ENCODE measurements around the gene TTLL8.
A peak's percentile ranks its signal among the peaks of the same experiment; 100 is the strongest.

TTLL8 gene

DNA sequence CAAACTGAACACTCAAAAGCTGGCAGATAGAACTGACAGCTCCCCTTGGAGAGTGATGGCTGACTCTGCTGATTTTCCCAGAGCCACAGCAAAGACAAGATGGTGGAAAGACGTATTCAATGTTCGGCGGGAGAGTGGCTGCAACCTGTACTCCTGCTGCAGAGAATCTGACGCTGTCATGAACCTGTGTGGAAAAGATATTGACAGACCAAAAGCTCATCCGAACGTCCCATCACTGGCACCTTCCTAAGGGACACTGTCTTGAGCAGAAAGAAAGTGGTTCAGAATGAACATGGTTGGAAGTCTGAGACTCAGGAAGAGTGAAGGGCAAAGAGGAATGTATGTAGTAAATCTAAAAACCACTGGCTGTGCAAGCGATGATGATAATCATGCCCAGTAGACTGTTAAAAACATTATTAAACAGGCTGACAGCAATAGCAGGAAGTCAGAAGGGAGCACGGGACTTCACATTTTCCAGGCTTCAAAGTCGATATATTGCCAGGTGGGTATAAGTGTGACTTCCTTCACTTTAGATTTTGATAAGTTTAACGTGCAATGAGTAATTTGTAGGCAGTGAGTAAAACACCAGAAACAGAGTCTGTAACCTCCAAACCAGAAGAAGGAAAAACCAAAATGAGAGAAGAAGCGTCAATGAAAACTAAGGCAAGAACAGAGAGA lies 39.4 kb downstream of the TTLL8 start:
- no peak for DNase-seq (ENCODE audit: low spot score)

DNA sequence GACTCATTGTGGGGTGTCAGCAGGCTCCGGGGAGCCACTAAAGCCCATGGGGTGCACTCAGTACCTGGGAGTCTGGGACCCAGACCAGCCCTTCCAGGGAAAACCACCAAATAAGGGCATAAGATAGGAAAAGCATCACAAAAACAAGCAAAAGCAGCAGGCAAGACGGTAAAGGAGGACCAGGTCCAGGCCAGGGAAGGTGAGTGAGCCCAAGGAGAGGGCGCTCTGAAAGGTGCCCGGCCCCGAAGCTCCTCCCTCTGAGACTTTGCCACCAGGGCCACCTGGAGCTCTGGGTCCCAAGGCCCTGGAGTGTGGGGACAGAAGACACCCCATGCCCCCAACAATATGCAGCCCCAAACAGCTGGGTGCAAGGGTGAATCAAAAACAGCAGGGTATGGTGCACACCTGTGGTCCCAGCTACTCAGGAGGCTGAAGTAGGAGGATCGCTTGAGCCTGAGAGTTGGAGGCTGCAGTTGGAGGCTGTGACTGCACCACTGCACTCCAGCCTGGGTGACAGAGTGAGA lies 40.3 kb downstream of the TTLL8 start:
- no peak for DNase-seq (ENCODE audit: low spot score)

DNA sequence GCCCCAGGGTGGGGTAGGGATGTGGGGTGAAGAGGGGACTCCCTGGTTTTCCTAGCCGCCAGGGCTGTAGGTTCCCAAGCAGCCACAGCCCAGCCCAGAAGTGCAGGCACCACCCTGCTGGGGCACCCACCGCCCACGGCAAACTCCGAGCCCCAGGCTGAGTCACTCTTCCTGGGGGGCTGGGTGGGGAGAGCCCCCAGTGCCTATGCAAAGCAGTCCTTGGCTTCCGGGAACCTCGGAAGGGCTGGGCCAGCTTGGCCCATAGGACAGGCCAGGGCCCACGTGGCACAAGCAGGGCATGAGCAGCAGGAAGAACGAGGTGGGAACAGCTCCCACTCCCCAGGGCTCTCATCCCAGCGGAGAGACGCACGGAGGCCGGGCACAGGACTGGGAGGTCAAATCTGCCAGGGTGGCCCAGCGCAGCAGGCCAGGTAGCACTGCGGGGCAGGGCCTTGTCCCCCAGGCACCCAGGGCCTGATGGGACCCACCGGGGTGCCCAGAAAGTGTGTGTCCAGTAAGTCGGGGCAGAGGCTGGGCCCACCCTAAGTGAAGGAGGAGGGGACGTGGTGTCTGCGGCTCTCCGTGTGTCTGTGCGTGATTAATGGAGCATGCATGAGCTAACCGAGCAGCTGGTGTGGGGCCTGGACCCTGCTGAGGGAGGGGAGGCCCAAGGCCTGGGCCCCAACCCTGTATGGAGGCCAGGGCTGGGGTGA lies 41.0 kb downstream of the TTLL8 start:
- no peak for DNase-seq (ENCODE audit: low spot score)

DNA sequence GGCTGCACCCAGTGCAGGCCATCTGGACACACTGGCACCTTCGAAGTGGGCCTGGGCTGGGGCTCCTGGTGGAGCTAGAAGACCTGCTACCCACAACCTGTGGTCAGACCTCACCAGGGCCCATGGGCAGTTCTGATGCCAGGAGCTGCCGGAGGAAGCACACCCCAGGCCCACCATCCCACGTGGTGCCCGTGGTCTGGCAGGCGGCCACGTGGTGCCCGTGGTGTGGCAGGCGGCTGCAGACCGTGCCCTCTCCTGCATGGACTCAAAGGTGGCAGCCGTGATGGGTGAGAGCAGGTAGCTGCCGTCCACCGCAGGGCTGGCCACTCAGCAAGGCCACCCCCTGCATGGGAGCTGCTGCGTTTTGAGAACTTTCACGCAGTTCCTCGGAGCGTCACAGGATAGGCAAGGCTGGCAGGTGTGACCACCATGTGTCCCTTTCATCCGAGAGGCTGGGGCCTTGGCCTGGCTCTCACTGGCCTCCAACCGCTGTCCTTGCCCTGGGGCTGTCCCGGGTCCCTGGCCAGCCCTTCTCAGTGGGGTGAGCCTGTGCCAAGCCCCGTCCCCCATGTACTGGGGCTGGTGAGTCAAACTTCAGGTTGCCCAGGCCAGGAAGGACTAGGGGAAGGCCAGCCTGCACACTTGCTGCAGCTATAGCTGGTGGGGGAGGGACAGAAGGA lies 41.6 kb downstream of the TTLL8 start:
- DNase-seq (ENCODE audit: low spot score) = no peak

DNA sequence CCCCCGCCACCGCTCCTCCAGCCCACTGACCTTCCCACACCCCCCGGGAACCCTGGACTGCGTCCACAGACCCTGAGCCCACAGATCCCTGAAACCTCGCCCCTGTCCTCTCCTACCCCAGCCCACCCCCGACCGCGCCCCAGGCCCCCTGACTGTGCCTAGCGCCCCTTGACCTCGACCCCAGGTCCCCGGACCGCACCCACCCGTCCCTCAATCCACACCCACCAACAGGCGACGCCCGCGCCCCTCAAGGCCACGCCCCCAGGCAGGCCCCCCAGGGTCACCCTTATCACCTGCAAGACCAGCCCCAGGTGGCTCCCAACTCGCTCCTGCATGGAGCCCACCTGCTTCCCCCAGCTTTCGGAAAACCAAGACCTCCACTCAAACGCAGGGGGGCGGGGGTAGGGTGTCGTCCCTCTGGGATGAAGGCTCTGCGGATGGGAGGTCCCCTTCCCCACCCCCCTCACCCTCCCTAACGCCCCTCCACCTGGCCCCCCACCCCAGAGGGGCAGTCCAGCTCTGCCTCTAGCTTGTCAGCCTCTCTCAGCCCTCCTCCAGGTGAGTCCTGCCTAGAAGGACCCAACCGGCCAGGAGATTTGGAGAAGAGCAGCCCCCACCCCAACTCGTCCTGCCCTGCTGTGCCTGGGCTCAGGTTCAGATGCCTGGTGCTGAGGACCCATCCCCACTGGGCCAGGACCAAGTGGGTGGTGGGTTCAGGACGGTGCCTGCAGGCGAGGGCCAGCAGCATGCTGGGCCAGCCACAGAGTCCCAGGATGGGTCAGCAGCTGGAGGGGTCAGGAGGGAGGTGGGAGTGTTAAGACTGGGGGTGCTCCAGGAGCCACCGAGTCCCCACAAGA lies 42.4 kb downstream of the TTLL8 start:
- DNase-seq (ENCODE audit: low spot score) = no peak

DNA sequence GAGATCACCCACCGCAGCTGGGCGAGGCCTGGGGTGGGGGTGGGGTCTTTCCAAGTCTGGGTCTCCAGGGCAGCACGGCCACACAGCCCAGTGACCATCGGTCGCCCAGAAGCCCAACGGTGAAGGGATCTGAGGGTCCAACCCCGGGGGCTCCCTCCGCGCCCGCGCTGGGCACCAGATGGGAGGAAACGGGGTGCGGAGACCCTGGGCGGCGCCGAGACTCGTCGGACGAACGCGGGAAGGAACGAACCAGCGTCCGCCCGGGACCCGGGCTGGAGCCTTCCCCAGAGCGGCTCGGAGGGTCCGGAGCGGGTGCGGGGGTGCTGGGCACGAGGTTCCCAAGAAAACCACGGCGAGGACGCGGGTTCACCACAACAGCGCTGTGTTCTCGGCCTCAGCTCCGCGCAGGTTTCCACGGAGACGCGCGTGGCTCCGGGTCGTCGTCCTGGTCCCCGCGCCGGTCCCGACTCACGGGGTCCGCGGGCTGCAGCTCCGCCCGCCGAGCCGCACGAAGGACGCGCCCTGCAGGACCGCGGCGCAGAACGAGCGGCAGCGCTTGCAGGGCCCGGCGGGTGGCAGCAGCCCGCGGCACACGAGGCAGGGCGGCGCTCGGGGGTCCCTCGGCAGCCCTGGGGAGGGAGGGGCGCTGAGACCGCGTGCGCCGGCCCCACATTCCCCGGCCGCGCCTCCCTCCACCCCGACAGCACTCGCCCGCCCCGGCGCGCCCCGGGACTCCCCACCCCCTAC lies 43.3 kb downstream of the TTLL8 start:
- no peak for DNase-seq (ENCODE audit: low spot score)

DNA sequence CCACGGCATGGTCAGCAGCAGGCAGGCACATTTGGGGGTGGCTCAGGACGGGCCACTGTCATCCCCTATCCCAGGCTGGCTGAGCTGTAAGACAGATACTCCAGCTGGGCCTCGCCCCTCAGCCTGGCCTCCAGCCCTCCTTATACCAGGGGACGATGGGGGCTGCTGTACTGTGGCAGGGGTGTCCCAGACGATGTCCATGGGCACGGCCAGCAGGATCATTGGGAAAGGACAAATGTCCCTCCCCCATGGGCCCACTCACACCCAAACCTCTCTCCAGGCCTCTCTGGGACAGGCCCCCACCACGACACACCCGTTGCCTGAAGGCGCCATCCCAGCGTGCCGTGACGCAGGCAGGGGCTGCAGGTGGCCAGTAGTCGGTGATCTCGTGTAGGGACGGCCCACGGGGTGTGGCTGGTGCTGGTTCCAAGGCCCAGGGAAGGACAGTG lies 44.0 kb downstream of the TTLL8 start:
- no peak for DNase-seq (ENCODE audit: low spot score)

DNA sequence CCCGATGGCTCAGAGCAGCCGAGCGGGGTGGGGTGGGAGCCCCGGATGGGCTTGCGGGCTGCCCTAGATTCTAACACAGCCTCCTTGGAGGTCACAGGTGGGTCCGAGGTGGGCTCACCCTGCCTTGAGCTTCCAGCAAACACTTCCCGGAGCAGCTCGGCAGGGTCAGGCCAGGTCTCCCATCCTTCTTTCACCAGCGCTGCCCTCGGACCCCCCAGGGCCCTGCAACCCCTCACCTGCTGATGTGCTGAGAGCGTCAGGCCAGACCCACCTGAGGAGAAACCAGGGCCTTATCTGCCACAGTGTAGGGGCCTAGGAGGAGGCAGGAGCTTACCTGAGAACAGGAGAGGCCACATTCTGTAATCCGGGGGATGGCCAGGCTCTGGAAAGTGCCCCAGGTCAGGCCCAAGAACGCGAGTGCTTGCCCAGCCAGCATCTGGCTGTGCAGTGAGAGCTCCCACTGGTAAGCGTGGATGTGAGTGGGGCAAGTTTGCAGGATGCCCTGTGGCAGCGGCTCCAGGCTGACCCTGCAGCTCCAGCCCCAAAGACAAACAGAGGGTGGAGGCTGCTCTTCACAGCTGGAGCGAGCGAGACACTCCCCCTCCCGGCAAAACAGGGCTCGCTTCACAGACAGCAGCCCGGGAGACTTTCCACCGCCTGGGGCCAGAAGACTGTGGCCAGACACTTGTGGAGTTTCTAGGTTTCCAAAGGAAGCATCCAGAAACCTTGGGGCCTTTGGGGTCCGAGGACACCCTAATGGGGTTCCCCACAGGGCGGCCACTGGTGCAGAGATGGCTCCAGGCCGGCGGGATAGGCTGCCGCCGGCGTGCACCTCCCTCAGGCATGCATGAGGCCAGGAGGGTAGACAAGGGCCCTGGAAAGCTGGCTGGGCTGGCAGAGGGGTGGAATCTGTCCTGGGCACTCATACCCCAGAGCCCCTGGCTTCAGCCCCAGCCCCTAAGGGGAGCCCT lies 45.6 kb downstream of the TTLL8 start, which contains the start of gene IL17REL:
Gene IL17REL (minus strand): TSS at position 555 of the 971 bp plus-strand sequence. CDS start 119 bp downstream, at position 436.
- DNase-seq (ENCODE audit: low spot score) = peak; percentile 80

DNA sequence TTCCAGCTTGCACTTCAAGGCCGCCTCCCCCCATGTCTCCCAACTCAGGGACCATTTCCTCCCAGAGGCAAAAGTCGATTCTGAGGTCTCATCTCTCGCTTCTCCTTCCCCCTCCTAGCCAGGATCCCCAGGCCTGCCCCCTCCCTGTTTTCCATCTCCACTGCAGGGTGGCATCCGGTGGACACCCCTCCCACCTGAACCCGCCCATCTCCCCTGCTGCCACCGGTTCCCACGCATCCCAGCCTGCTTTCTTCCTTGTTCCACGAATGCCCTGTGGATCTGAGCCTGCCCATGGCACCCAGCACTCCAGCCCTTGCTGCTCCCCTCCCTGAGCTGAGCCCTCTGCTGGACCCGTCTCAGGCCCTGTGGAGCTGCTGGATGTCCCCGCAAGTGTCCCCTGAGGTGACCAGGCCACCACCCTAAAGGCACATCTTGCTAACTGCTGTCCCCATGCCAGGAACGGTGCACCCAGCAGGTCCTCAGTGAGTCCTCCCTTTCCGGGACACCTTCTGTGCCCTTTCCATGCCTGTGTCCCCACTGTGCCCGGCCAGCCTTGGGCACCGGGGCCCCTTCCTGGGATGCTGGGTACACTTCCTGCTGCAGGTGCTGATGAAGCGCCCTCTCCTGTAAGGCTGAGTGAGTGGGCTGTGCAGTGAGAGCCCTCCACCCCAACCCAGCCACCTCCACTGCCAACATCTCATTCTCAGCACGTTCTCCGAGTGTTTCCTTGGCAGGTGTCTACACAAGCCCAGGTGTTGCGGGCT lies 46.5 kb downstream of the TTLL8 start:
- no peak for DNase-seq (ENCODE audit: low spot score)

DNA sequence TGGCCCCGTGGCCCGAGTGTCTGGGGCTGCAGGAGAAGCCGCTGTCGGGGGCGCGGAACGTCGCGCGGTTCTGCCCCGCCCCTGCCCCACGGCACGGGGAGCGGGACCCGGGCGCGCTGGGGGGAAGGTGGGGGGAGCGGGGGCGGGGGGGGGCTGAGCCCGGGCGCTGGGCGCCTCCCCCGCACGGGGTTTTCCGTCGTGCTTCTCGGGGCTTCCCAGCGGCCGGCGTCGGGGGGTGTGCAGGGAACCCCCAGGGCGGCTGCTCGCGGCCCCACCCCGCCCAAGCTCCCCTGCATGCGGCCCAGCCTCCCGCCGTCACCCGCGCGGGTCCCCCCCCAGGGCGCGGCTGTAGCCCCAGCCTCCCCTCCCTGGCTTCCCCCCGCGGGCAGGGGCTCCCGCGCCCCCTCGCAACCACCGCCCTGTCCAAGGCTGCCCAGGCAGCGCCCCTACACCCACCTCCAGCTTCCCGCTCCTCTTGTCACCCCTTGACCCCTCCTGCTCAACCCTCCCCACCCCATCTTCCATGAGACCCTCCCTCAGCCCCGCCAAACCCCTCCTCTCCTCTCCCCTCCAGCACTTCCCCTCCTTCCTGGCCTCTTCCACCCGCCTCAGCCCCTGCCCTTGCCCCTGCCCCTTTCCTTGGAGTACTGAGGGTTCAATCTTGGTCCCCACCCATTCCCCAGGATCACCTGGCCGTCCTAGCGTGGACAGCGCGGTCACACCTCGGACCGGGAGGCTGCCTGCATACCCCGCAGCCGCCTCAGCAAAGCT lies 47.2 kb downstream of the TTLL8 start:
- no peak for DNase-seq (ENCODE audit: low spot score)

DNA sequence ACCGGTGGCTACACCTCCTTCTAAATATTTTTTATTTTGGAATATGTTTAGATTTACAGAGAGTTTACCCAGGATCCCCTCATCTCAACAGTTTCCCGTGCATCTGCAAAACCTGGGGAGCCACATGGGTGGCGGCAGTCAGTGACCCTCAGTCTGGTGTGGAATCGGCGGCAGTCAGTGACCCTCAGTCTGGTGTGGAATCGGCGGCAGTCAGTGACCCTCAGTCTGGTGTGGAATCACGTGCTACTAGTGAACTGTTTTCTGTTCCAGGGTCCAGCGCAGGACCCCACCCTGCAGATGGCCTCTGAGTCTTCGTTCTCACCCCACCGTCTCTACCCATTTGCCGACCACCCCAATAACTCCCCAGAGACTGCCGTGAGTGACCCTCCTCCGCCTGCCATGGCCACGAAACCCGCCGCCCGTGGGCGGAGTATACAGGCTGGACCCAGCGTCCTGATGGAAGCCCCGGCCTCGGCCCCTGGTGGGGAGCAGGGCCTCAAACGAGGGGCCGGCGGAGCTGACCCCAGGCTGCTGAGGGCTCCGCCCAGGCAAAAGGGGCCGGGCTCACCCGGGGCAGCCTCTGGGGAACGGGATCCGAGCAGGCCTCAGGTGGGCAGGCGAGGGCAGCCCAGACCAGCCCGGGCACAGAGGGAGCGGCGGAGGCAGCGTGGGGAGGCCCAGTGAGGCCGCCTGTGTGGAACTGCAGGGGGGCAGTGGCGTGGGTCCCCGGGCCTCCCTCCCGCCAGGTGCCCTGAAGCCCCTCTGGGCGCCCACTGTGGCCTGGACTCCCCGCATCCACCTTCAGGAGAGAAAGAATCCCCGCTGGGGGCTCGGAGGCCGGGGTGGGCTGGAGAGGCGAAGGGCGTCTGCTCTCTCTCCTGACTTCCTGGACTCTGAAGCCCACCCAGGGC lies 48.1 kb downstream of the TTLL8 start:
- DNase-seq (ENCODE audit: low spot score) = no peak

DNA sequence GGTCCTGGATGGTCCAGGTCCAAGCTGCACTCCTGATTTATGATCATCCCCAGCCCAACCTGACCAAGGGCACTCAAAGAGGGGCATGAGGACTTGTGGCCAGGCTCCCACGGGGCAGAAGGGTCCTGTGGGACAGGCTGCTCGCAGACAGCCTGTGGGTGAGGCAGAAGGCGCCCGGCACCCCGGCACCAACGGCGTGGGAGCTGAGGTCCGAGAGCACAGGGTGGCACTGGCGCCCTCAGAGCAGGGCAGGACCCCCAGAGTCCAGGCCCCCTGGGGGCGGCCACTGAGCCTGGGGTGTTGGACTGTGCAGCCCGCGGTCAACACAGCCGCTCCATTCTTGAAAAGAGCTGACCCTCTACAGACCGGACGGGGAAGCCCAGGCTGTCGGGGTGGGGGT lies 48.8 kb downstream of the TTLL8 start:
- no peak for DNase-seq (ENCODE audit: low spot score)

DNA sequence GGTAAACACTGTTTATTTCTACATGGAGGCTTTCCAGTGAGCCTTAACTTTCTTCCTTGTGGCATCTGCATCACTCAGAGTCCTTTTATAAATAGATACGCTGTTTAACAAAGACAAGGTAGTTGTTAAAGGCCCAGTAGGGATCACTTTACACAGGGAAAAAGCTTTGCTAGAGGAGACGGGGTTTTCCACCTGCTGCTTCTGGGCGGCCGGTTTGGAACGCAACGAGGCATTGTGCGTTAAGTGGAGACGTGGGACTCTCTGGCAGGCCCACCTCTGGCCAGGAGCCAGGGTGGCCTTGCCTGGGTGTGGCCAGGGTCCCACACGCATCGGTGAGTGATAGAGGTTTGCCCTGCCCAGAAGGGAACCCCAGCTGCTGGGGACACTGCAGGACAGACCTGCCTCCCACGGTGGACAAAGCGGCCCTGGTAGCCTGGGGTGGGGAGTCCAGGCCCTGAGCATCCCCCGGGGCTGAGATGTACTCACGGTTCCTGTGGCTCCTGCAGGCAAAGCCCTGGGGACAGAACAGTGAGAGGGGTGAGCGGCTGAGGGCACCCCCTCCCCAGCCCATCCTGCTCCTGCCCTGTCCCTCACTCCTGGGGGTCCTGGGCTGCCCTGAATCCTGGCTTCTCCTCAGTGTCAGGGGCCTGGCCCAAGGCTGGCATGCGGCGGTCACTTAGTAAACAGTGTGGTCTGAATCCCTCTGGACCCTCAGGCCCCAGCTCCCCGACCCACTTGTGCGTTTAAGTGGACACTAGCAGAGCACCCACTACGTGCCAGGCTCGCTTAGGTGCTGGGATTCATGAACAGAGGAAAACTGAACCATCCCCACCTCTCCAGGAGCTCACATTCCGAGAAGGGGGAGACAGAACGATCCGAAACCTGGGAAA lies 49.7 kb downstream of the TTLL8 start:
- no peak for DNase-seq (ENCODE audit: low spot score)

DNA sequence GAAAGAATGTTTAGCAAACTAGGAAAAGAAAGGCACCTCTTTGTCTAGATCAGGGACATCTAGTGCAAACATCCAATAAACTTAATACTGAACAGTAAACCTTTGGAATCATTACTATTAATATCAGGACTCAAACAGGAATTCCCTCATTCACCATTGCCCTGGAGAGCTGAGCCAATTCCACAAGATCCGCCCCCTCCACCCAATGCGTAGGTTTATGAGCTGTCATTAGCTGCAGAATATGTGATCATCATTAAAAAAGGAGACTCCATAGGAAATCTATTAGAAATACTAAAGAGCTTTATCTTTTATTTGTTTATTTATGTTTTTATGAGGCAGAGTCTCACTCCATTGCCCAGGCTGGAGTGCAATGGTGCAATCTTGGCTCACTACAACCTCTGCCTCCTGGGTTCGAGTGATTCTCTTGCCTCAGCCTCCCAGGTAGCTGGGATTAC lies 51.0 kb downstream of the TTLL8 start:
- DNase-seq (ENCODE audit: low spot score) = no peak

DNA sequence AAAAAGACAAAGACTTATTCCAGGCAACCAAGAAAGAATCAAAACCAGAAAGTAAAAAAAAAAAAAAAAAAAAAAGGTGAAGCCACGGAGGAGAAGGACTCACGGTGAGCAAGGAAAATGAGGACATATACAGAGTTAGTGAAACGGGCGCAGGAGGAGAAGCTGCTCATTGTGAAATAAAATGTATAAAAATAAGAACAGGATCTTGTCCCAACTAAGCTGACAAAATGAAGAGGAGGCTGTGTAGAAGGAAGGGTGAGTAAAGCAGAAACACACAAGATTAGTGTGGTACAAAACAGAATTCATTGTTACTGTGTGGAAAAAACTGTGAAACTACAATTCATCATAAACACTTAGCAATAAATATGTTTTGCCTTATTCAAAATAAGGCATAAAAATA lies 53.2 kb downstream of the TTLL8 start:
- no peak for DNase-seq (ENCODE audit: low spot score)

DNA sequence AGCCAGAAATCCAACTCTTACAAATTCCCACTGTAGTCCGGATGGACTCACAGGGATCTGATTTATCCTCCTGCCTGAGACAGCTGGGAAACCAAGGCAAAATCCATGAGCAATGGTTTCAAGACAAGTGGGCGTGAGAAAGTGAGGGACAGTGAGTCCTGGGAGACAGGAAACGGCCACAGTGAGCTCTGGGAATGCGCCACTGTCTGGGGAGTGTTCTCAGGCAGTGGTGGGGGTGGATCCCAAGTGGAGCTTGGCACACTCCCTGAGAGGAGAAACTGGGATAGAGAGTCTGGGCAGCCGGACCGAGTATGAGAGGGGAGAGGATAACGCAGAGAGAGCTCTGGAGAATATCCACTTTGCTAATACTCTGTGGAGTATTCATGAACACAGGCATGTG lies 55.3 kb downstream of the TTLL8 start:
- DNase-seq (ENCODE audit: low spot score) = peak; percentile 20

Data from AG20443 (cell line).